DMS 273 (cell line): ENCODE measurements around the gene NHLH2.

Experiments
- DNase-seq: peaks from one replicate; lab custom pipeline; 2025; ENCODE audit not compliant: unreplicated experiment; lab: John Stamatoyannopoulos, UW

NHLH2 gene

GRCh38 chr1:115838431-115839028 lies 2.4 kb downstream of the NHLH2 start:
- DNase-seq = peak; percentile 86

GRCh38 chr1:115837740-115838421 lies 3.0 kb downstream of the NHLH2 start:
- peak; percentile 87 for DNase-seq

GRCh38 chr1:115837341-115837739 lies 3.6 kb downstream of the NHLH2 start:
- peak; percentile 70 for DNase-seq

- DNase-seq = peak; percentile 46
These were observed 7.1 kb downstream of the NHLH2 start for GRCh38 chr1:115833856-115834255.

GRCh38 chr1:115832651-115833050 lies 8.3 kb downstream of the NHLH2 start:
- no peak for DNase-seq

- no peak for DNase-seq
These were observed 10.0 kb downstream of the NHLH2 start for GRCh38 chr1:115830963-115831362.

GRCh38 chr1:115829947-115830346 lies 11.0 kb downstream of the NHLH2 start:
- DNase-seq = peak; percentile 17

- DNase-seq = peak; percentile 69
These were observed 11.8 kb downstream of the NHLH2 start for GRCh38 chr1:115829023-115829674.

- peak; percentile 56 for DNase-seq
These were observed 12.6 kb downstream of the NHLH2 start for GRCh38 chr1:115828101-115829022.

GRCh38 chr1:115827452-115828044 lies 13.4 kb downstream of the NHLH2 start:
- peak; percentile 27 for DNase-seq

- peak; percentile 81 for DNase-seq
These were observed 14.3 kb downstream of the NHLH2 start for GRCh38 chr1:115826628-115827027.

GRCh38 chr1:115822117-115822516 lies 18.8 kb downstream of the NHLH2 start:
- DNase-seq = no peak

- DNase-seq = no peak
These were observed 25.2 kb downstream of the NHLH2 start for GRCh38 chr1:115815694-115816093.

- no peak for DNase-seq
These were observed 26.1 kb downstream of the NHLH2 start for GRCh38 chr1:115814685-115815398.

- no peak for DNase-seq
These were observed 27.2 kb downstream of the NHLH2 start for GRCh38 chr1:115813727-115814126.

GRCh38 chr1:115811140-115811828 lies 29.6 kb downstream of the NHLH2 start:
- DNase-seq = peak; percentile 65

- DNase-seq = peak; percentile 84
These were observed 30.3 kb downstream of the NHLH2 start for GRCh38 chr1:115810609-115811008.

- peak; percentile 6 for DNase-seq
These were observed 31.1 kb downstream of the NHLH2 start for GRCh38 chr1:115809847-115810246.

GRCh38 chr1:115809076-115809475 lies 31.9 kb downstream of the NHLH2 start:
- DNase-seq = no peak

- peak; percentile 91 for DNase-seq
These were observed 33.2 kb downstream of the NHLH2 start for GRCh38 chr1:115807723-115808122.
